ENCODE measurements around the gene CHAT. TPM values are rescaled to one million over a fixed set of nuclear protein-coding genes. Genes with fewer than 3 reads are reported as not detected.
A peak's percentile ranks its signal among the peaks of the same experiment; 100 is the strongest.

CHAT gene
- total and polyA plus RNA-seq, 9 donors, result 0.32 TPM; not detected in 8

DNA sequence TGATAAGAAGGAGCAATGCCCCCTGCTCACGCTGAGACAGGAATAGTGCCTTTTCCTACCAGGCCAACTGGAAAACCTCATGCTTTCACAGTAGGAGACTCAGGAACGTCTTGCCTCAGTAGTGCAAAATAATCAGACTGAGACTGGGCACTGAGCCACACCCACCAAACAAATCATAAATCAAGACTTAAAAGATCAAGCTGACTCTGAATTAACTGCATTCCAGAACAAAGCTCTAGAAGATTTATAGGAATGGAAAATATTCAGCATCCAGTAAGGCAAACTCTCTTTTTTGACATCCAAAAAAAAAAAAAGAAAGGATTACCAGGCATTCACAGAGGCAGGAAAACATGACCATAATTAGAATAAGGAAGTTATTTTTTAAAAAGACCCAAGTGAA is 34.2 kb upstream of the CHAT start:
- WGBS (ENCODE audit: insufficient coverage), result 40% methylated on average over 1 of the region's 2 CpGs
- Histone ChIP-seq H3K36me3 (ENCODE audit: control insufficient read depth, insufficient read depth, low read length) (no peaks in the 10 kb centered on the region), H3K4me3 (ENCODE audit: low read length) (no peak overlapping the region), H3K27ac (ENCODE audit: low read length) (no peak overlapping the region), H3K9me3 (replicated peaks; ENCODE audit: control insufficient read depth, low read depth, low read length) (no peaks in the 10 kb centered on the region), H3K4me1 (ENCODE audit: control insufficient read depth, insufficient read depth, low read length) (no peaks in the 10 kb centered on the region), H3K27me3 (ENCODE audit: control insufficient read depth, insufficient read depth, low read length) (peaks cover 2% of the 10 kb centered on the region)
- no peak for DNase-seq

DNA sequence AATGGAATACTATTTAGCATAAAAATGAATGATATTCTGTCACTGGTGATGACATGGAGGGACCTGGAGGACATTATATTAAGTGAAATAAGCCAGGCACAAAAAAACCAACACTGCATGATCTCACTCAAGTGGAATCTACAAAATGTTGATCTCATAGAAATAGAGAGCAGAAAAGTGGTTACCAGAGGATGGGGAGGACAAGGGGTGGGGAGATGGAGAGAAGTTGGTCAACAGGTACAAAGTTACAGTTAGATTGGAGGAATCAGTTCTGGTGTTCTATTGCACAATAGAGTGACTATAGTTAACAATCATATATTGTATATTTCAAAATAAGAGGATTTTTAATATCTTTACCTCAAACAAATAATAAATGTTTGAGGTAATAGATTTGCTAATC is 28.4 kb upstream of the CHAT start:
- H3K9me3 ChIP-seq (replicated peaks; ENCODE audit: control insufficient read depth, low read depth, low read length), result no peaks in the 10 kb centered on the region

DNA sequence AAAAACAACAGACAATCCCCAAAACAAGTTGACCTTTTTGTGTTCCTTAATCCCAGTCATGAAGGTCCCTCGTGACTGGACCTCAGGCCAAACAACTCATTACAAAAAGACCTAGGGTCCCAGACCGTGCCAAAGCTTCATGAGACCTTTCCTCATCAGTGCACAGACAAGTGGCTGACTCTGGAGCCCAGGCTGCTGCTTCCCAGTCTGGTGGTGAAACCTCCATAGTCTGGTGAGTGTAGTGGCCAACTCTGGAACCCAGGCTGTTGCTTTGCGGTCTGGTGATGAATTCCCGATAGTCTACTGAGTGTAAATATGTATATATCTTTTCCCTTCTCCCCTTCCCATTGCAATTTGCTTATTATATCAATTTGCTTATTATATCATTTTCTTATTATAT is 25.9 kb upstream of the CHAT start:
- DNase-seq, result no peak
- Histone ChIP-seq H3K27ac (ENCODE audit: low read length) (no peak overlapping the region), H3K9me3 (replicated peaks; ENCODE audit: control insufficient read depth, low read depth, low read length) (no peaks in the 10 kb centered on the region), H3K4me3 (ENCODE audit: low read length) (no peak overlapping the region), H3K4me1 (ENCODE audit: control insufficient read depth, insufficient read depth, low read length) (no peaks in the 10 kb centered on the region), H3K36me3 (ENCODE audit: control insufficient read depth, insufficient read depth, low read length) (no peaks in the 10 kb centered on the region), H3K27me3 (ENCODE audit: control insufficient read depth, insufficient read depth, low read length) (no peaks in the 10 kb centered on the region)
- no CpG with 5 or more reads among the region's 4 CpGs for WGBS (ENCODE audit: insufficient coverage)

More for the DNA sequence above, 28.4 kb upstream of the CHAT start:
- DNase-seq, result no peak
- Histone ChIP-seq H3K4me1 (ENCODE audit: control insufficient read depth, insufficient read depth, low read length) (no peaks in the 10 kb centered on the region), H3K27me3 (ENCODE audit: control insufficient read depth, insufficient read depth, low read length) (no peaks in the 10 kb centered on the region), H3K4me3 (ENCODE audit: low read length) (no peak overlapping the region), H3K27ac (ENCODE audit: low read length) (no peak overlapping the region), H3K36me3 (ENCODE audit: control insufficient read depth, insufficient read depth, low read length) (no peaks in the 10 kb centered on the region)

DNA sequence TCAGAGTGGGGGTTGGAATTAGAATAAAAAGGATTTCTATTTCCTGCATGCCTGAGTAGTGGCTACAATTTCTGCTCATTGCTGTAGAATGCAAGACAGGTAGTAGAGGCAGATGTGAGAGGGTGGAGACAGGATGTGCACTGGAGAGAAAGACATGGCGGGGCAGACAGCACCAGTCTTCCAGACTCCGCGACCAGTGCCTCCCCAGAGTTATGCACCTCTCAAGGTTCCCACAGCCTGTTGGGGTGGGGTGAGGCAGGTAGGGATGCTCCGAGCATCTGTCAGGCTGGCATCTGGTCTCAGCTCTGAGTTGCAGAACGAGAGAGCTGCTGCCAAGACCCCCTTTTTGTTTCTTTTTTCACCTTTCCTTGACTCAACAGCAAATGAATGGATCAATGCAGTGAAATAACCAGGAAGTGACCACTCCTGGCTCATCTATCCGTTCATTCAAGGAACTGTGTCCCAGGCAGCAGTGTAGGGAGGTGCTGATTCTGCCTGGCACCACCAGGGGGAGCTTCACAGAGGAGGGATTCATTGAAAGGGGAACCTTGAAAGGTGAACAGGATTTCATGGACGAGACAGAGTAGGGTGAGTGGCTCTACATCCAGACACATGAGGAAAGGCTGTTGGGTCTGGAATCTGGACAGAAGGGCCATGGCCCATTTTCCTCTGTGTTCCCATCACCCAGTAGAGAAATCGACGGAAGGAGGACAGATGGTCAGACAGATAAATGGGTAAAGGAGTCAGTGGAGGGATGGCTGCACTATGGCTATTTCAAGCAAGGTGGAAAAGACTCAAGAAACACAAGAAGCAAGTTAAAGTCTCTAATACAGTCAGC is 20.9 kb upstream of the CHAT start:
- no peaks in the 10 kb centered on the region for H3K4me1 ChIP-seq (ENCODE audit: control insufficient read depth, insufficient read depth, low read length)
- no peaks in the 10 kb centered on the region for H3K36me3 ChIP-seq (ENCODE audit: control insufficient read depth, insufficient read depth, low read length)
- peak; percentile 39 for DNase-seq
- H3K27ac ChIP-seq (ENCODE audit: low read length), result no peak overlapping the region
- no peak overlapping the region for H3K4me3 ChIP-seq (ENCODE audit: low read length)
- peaks cover 3% of the 10 kb centered on the region for H3K27me3 ChIP-seq (ENCODE audit: control insufficient read depth, insufficient read depth, low read length)
- no peaks in the 10 kb centered on the region for H3K9me3 ChIP-seq (replicated peaks; ENCODE audit: control insufficient read depth, low read depth, low read length)
- 0% methylated on average over 2 of the region's 9 CpGs for WGBS (ENCODE audit: insufficient coverage)

DNA sequence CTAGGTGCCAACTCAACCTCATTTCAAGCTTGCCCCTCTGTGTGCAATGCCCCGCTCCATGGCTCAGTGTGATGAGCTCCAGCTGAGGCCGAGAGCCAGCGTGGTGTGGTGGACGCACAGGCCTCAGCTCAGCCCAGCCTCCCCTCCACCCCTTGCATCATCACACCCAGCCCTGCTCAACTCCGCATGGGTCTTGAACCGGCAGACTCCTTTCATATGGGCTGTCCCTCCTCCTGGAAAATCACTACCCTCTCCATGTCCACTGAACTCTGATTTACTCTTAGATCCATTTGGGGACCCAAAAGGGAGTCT is 20.3 kb upstream of the CHAT start:
- peaks cover 3% of the 10 kb centered on the region for H3K27me3 ChIP-seq (ENCODE audit: control insufficient read depth, insufficient read depth, low read length)
- no peaks in the 10 kb centered on the region for H3K4me1 ChIP-seq (ENCODE audit: control insufficient read depth, insufficient read depth, low read length)
- WGBS (ENCODE audit: insufficient coverage), result 97% methylated on average over 5 of the region's 6 CpGs

DNA sequence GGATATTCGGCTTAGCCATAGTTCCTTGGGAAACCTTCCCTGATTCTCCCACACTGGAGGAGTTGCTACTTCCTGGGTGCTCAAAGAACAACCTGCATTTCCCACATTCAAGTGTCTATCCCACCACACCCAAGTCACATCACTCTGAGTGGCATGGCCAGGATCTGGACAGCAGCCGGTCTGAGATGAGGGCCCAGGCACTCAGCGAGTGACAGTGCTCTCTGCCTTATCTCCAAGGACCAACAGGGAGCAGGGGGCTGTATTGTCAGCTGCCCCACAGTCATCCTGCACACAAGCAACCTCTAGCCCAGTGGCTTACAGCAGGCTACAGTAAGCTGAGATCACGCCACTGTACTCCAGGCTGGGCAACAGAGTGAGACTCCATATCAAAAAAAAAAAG is 19.8 kb upstream of the CHAT start:
- Histone ChIP-seq H3K27me3 (ENCODE audit: control insufficient read depth, insufficient read depth, low read length) (peaks cover 3% of the 10 kb centered on the region), H3K4me3 (ENCODE audit: low read length) (no peak overlapping the region), H3K36me3 (ENCODE audit: control insufficient read depth, insufficient read depth, low read length) (no peaks in the 10 kb centered on the region), H3K27ac (ENCODE audit: low read length) (no peak overlapping the region), H3K4me1 (ENCODE audit: control insufficient read depth, insufficient read depth, low read length) (no peaks in the 10 kb centered on the region), H3K9me3 (replicated peaks; ENCODE audit: control insufficient read depth, low read depth, low read length) (no peaks in the 10 kb centered on the region)
- WGBS (ENCODE audit: insufficient coverage), result 77% methylated on average over 2 of the region's 4 CpGs
- DNase-seq, result no peak

More for the DNA sequence above, 20.3 kb upstream of the CHAT start:
- DNase-seq, result no peak
- H3K36me3 ChIP-seq (ENCODE audit: control insufficient read depth, insufficient read depth, low read length), result no peaks in the 10 kb centered on the region
- H3K27ac ChIP-seq (ENCODE audit: low read length), result no peak overlapping the region
- no peaks in the 10 kb centered on the region for H3K9me3 ChIP-seq (replicated peaks; ENCODE audit: control insufficient read depth, low read depth, low read length)
- H3K4me3 ChIP-seq (ENCODE audit: low read length), result no peak overlapping the region

DNA sequence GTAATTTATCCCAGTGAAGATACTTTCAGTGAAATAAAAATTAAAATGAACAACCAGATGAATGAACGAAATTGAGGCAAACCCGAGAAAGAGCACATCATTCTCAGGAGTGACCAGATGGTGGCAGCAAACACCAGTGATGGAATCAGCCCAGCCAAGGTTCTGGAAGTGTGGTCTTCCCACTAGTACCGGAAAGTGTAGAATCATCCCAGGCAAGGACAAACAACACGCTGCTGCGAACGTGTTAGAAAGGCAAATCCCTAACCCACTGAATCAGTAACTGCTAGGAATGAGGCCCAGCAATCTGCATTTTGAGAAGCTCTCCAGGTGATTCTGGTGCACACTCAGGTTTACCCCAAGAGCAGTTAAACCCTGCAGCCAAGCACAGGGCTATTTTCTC is 19.2 kb upstream of the CHAT start:
- Histone ChIP-seq H3K36me3 (ENCODE audit: control insufficient read depth, insufficient read depth, low read length) (no peaks in the 10 kb centered on the region), H3K27me3 (ENCODE audit: control insufficient read depth, insufficient read depth, low read length) (peaks cover 3% of the 10 kb centered on the region)

DNA sequence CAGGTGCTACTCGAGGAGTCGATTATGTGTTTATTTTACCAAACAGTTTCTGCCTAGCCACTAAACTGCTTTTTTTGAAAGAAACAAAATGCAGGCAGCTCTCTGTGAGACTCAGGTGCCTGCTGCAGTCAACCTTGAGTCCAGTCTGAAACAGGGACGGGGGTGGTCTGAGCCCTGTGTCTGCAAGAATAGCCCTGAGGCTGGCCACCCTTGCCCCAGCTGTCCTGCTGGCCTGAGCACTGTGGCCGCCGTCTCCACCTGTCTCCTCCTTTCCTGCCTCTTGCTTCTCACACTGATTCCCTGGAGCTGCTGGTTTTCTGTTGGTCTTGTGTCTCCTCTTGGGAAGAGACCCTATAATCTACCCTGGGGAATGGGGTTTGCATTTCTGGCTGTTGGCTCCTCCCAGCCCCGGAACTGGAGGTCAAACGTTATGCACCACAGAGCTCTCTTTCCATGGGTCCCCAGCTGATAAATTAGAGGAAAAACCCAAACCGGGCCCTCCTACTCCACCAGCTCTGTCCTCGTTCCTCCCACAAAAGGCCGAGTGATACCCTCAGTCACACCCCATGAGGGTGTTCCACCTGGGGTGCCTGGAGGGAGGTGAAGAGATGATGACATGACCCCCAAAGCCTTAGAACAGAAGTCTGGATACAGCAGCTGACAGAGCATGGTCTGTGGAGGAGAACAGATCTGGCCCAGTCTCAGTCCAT is 18.7 kb upstream of the CHAT start:
- no peak for DNase-seq
- 69% methylated on average over 4 of the region's 10 CpGs for WGBS (ENCODE audit: insufficient coverage)
- Histone ChIP-seq H3K4me1 (ENCODE audit: control insufficient read depth, insufficient read depth, low read length) (no peaks in the 10 kb centered on the region), H3K27ac (ENCODE audit: low read length) (no peak overlapping the region), H3K36me3 (ENCODE audit: control insufficient read depth, insufficient read depth, low read length) (no peaks in the 10 kb centered on the region), H3K27me3 (ENCODE audit: control insufficient read depth, insufficient read depth, low read length) (peaks cover 3% of the 10 kb centered on the region), H3K4me3 (ENCODE audit: low read length) (no peak overlapping the region), H3K9me3 (replicated peaks; ENCODE audit: control insufficient read depth, low read depth, low read length) (no peaks in the 10 kb centered on the region)

More for the DNA sequence above, 19.2 kb upstream of the CHAT start:
- WGBS (ENCODE audit: insufficient coverage), result 3% methylated on average over 6 of the region's 6 CpGs
- Histone ChIP-seq H3K4me3 (ENCODE audit: low read length) (no peak overlapping the region), H3K9me3 (replicated peaks; ENCODE audit: control insufficient read depth, low read depth, low read length) (no peaks in the 10 kb centered on the region), H3K27ac (ENCODE audit: low read length) (no peak overlapping the region), H3K4me1 (ENCODE audit: control insufficient read depth, insufficient read depth, low read length) (no peaks in the 10 kb centered on the region)
- peak; percentile 50 for DNase-seq

DNA sequence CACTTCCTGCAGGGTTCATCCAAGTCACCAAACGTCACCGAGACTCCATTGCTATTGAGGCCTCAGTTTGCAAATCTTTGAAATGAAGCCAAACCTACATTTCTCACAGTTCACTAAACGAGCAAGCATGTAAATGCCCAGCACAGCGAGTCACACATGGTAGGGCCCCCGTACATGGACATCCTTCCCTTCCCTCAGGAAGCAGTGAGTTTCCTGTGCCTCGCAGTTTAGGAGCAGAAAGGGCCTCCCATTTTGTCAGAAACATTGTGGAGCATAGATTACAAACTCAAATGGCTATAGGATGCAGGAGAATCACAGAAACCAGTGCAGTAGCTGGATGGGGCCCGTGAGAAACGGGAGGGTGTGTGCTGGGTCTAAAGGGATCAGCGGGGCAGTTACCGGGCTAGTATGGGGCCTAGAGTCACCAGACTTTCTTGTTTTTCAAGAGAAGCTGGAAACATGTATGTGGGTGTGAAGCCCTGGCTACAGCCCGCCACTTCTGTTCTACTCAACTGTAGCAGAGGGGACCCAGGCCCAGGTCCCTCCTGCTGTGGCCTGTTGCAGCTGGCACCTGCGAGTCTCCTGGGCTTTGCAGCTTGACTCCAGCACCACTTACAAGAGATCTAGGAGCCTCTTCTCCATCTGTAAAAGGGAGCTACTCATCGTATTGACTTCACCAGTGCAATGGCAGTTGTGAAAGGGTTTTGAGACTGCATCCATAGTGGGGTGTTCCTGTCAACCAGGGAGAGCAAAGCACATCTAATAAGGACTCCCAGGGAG is 17.9 kb upstream of the CHAT start:
- DNase-seq, result no peak
- no peak overlapping the region for H3K27ac ChIP-seq (ENCODE audit: low read length)
- 63% methylated on average over 10 of the region's 13 CpGs for WGBS (ENCODE audit: insufficient coverage)
- H3K4me1 ChIP-seq (ENCODE audit: control insufficient read depth, insufficient read depth, low read length), result no peaks in the 10 kb centered on the region
- H3K36me3 ChIP-seq (ENCODE audit: control insufficient read depth, insufficient read depth, low read length), result no peaks in the 10 kb centered on the region
- peaks cover 3% of the 10 kb centered on the region for H3K27me3 ChIP-seq (ENCODE audit: control insufficient read depth, insufficient read depth, low read length)
- no peak overlapping the region for H3K4me3 ChIP-seq (ENCODE audit: low read length)
- H3K9me3 ChIP-seq (replicated peaks; ENCODE audit: control insufficient read depth, low read depth, low read length), result no peaks in the 10 kb centered on the region

DNA sequence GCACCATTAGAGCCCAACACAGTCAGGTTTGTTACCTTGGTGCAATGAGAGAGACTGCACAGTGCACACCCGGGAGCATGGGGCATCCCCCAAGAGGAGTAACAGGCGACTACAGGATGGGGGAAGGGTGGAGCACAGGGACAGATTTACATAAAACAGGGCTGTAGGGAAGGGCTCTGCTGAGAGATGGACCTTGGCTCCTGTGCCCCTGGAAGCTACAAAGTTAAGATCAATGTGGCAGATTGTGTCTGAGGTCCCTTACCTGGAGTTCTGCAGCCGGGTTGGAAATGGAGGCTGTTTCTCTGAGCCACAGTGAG is 17.4 kb upstream of the CHAT start:
- WGBS (ENCODE audit: insufficient coverage), result 29% methylated on average over 3 of the region's 3 CpGs
- no peak overlapping the region for H3K27ac ChIP-seq (ENCODE audit: low read length)
- no peak for DNase-seq
- H3K27me3 ChIP-seq (ENCODE audit: control insufficient read depth, insufficient read depth, low read length), result peaks cover 3% of the 10 kb centered on the region
- H3K36me3 ChIP-seq (ENCODE audit: control insufficient read depth, insufficient read depth, low read length), result no peaks in the 10 kb centered on the region
- H3K4me1 ChIP-seq (ENCODE audit: control insufficient read depth, insufficient read depth, low read length), result no peaks in the 10 kb centered on the region
- H3K9me3 ChIP-seq (replicated peaks; ENCODE audit: control insufficient read depth, low read depth, low read length), result no peaks in the 10 kb centered on the region
- H3K4me3 ChIP-seq (ENCODE audit: low read length), result no peak overlapping the region

Measured in muscle of leg (tissue), 11 donors.